ENCODE measurements around the gene MRPL38. TPM values are rescaled to one million over a fixed set of nuclear protein-coding genes. Genes with fewer than 3 reads are reported as not detected.
A peak's percentile ranks its signal among the peaks of the same experiment; 100 is the strongest.

Gene MRPL38
- total RNA-seq, 1 donor from 2014 or later = 133 TPM

DNA sequence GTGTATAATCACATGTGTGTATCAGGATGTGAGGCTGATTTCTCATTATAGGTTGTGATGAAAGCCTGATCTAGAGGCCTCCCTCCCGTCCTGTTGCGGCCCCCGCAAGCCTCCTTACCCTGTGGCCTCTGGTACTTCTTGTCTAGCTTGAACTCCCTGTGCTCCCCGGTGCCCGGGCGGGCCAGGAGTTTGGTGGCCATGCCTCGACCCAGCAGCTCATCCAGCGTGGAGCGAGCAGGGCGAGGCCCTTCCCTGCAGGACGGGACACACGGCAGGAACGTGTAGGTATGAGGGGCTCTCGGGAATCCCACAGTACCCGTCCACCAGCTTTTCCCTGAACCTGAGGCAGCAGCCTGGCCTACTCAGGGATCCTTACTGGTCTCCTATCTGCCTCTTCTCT is 21.2 kb upstream of the MRPL38 start:
- TF ChIP-seq, protein P1, sequence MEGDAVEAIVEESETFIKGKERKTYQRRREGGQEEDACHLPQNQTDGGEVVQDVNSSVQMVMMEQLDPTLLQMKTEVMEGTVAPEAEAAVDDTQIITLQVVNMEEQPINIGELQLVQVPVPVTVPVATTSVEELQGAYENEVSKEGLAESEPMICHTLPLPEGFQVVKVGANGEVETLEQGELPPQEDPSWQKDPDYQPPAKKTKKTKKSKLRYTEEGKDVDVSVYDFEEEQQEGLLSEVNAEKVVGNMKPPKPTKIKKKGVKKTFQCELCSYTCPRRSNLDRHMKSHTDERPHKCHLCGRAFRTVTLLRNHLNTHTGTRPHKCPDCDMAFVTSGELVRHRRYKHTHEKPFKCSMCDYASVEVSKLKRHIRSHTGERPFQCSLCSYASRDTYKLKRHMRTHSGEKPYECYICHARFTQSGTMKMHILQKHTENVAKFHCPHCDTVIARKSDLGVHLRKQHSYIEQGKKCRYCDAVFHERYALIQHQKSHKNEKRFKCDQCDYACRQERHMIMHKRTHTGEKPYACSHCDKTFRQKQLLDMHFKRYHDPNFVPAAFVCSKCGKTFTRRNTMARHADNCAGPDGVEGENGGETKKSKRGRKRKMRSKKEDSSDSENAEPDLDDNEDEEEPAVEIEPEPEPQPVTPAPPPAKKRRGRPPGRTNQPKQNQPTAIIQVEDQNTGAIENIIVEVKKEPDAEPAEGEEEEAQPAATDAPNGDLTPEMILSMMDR (IDR thresholded peaks at IDR 0.05; ENCODE audit: partially characterized antibody, unreplicated experiment) = no peak
- H3K27ac Mint-ChIP-seq (ENCODE audit: unreplicated experiment) = no peak overlapping the region
- no peak for DNase-seq
- H3K4me3 Mint-ChIP-seq (ENCODE audit: unreplicated experiment) = no peak overlapping the region
- H3K36me3 Mint-ChIP-seq (ENCODE audit: unreplicated experiment) = no peaks in the 10 kb centered on the region
- peaks cover 8% of the 10 kb centered on the region for H3K27me3 Mint-ChIP-seq (ENCODE audit: unreplicated experiment)
- peaks cover 13% of the 10 kb centered on the region for H3K4me1 Mint-ChIP-seq (ENCODE audit: low read depth, unreplicated experiment)
- H3K9me3 Mint-ChIP-seq (ENCODE audit: unreplicated experiment) = peaks cover 9% of the 10 kb centered on the region

DNA sequence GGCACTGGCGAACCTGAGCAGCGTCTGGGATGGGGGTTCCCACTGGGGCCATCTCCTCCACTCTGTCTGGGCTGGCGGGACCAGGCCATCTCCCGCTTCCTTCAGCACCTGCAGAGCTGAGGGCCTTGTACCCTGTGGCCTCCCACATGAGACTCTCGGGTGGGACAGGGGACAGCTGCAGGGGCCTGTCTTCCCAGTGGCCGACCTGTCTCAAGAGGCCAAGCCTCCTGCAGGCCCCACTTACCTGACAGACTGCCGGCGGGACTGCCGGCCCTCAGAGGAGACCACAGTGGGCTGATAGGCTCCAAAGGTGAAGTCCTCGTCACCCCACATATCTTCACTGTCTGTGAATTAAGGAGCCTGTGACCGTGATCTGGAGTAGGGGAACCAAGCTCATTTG is 20.4 kb upstream of the MRPL38 start:
- TF ChIP-seq, protein P1 (IDR thresholded peaks at IDR 0.05; ENCODE audit: partially characterized antibody, unreplicated experiment) = no peak
- Mint-ChIP-seq H3K4me3 (ENCODE audit: unreplicated experiment) (no peak overlapping the region), H3K4me1 (ENCODE audit: low read depth, unreplicated experiment) (peaks cover 13% of the 10 kb centered on the region), H3K36me3 (ENCODE audit: unreplicated experiment) (no peaks in the 10 kb centered on the region), H3K27me3 (ENCODE audit: unreplicated experiment) (peaks cover 10% of the 10 kb centered on the region), H3K27ac (ENCODE audit: unreplicated experiment) (peak overlapping the region; percentile 43), H3K9me3 (ENCODE audit: unreplicated experiment) (peaks cover 9% of the 10 kb centered on the region)
- no peak for DNase-seq

DNA sequence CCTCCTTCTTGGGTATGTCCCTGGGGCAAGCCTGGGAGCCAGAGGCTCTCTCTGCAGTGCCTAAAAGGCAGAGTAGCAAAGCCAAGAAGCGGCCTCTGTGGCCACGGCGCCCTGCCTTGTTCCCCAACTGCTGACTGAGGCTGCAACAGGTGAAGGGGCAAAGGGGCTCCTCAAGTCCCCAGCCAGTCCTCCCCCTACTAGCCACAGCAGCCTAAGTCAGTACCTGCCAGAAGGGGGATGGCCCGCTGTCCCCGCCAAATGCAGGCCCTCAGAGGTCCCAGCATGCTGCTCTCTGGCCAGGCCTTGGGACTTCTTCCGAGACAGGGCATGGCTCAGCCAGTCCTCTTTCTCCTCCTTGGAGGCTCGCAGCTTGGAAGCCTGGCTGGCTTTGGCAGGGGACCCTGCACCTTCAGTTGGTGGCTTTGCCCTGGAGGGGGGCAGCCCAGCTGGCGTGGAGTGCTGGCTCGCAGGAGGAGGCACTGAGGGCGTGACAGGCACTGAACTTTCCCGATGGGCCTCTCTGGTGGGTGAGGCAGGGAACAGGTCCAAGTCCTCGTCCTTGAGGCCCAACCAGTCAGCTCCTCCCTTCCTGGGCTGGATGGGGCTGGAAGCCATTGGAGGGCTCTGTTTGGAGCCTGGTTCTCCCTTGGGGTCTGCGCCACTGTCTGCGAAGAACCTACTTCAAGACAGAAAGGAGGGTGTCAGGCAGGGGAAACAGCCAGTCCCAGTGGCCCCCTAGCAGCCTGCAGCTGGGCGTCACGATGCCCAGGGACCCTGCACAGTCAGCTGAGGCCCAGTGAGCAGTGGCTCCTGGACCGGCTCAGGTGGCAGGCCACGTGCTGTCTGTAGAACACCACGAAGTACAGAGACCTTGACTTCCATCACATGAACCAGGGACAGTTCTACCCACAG is 18.5 kb upstream of the MRPL38 start:
- Mint-ChIP-seq H3K36me3 (ENCODE audit: unreplicated experiment) (no peaks in the 10 kb centered on the region), H3K27me3 (ENCODE audit: unreplicated experiment) (peaks cover 13% of the 10 kb centered on the region), H3K9me3 (ENCODE audit: unreplicated experiment) (peaks cover 14% of the 10 kb centered on the region), H3K27ac (ENCODE audit: unreplicated experiment) (no peak overlapping the region), H3K4me3 (ENCODE audit: unreplicated experiment) (no peak overlapping the region), H3K4me1 (ENCODE audit: low read depth, unreplicated experiment) (peaks cover 15% of the 10 kb centered on the region)
- no peak for DNase-seq
- TF ChIP-seq, protein P1 (IDR thresholded peaks at IDR 0.05; ENCODE audit: partially characterized antibody, unreplicated experiment) = no peak

DNA sequence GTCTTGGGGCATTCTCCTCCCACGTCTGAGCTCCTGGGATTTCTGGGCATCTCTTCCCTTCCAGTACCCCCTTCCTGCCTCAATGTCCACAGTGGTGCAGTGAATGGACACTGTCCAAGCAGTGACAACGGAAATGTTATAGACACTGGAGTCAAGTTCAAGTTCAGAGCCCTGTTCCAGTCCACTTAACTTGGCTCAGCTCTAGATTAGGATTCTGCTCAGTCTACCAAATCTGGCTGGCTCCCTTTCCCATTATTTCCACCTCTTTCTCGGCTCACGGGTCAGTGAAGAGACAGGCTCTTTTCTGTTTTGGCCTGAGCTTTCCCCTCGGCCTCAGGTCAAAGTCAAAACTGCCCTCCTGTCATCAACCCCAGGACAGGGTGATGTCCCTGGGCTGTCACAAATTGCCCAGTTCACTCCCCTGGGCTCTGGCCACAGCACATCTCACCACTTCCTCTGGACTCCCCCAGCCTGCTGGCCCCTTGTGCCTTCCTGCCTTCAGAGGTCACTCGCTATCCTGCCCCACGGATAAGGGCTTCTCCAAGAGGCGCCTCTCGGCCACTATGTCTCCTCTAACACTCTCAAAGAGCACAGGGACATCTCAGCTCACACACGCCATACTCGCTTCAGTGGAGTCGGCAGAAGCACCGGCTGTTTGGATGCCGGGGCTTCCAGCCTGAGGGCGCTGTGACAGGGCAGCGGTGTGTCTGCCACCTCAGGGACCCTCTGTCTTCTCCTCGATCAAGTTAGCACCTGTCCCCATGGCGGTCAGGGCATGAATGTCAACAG is 17.7 kb upstream of the MRPL38 start:
- H3K36me3 Mint-ChIP-seq (ENCODE audit: unreplicated experiment) = no peaks in the 10 kb centered on the region
- DNase-seq = no peak
- H3K27me3 Mint-ChIP-seq (ENCODE audit: unreplicated experiment) = peaks cover 10% of the 10 kb centered on the region
- peaks cover 15% of the 10 kb centered on the region for H3K4me1 Mint-ChIP-seq (ENCODE audit: low read depth, unreplicated experiment)
- TF ChIP-seq, protein P1 (IDR thresholded peaks at IDR 0.05; ENCODE audit: partially characterized antibody, unreplicated experiment) = no peak
- H3K4me3 Mint-ChIP-seq (ENCODE audit: unreplicated experiment) = peak overlapping the region; percentile 55
- no peak overlapping the region for H3K27ac Mint-ChIP-seq (ENCODE audit: unreplicated experiment)
- peaks cover 10% of the 10 kb centered on the region for H3K9me3 Mint-ChIP-seq (ENCODE audit: unreplicated experiment)
